NOMO-1 treated with dmso at 0.1 percent for 144 hours (cell line): ENCODE data around the gene UBA1.

Experiments
- DNase-seq: peaks from one replicate; lab custom pipeline; 2025; ENCODE audit not compliant: unreplicated experiment; lab: John Stamatoyannopoulos, UW

Gene UBA1

DNA sequence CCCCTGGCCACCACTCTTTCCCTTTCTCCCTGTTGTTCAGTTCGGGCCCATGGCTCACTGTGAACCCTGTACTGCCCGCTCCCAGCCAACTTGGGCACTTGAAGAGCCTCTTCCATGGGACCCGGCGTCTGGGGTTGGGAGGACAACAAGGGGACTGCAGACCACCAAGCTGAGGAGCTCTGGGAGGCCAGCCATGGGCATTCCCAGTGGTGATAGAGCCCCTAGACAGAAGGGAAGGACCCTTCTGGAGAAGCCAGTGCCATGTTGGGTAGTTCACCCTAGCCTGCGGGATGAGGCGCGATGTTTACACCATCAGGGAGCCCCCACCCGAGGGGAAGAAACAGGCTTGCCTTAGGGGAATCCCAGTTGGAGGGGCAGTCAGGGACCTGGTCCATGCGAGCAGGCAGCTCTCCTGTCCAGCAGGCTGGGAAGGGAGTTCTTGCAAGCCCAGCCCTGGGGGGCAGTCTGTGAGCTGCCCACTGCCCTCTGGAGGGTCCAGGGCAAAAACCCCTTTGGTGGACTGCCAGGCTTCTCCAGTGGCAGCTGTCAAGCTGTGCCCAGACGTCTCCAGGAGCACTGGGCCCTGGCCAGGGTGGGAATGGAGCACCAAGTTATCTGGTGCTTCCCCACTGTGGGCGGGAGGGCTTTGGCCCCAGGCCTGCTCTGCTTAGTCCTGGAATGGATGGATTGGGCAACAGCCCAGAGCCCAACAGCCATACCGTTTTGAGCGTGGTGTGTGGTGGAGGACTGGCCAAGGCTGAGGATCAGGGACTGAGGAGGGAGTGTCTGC is 23.7 kb upstream of the UBA1 start:
- no peak for DNase-seq

DNA sequence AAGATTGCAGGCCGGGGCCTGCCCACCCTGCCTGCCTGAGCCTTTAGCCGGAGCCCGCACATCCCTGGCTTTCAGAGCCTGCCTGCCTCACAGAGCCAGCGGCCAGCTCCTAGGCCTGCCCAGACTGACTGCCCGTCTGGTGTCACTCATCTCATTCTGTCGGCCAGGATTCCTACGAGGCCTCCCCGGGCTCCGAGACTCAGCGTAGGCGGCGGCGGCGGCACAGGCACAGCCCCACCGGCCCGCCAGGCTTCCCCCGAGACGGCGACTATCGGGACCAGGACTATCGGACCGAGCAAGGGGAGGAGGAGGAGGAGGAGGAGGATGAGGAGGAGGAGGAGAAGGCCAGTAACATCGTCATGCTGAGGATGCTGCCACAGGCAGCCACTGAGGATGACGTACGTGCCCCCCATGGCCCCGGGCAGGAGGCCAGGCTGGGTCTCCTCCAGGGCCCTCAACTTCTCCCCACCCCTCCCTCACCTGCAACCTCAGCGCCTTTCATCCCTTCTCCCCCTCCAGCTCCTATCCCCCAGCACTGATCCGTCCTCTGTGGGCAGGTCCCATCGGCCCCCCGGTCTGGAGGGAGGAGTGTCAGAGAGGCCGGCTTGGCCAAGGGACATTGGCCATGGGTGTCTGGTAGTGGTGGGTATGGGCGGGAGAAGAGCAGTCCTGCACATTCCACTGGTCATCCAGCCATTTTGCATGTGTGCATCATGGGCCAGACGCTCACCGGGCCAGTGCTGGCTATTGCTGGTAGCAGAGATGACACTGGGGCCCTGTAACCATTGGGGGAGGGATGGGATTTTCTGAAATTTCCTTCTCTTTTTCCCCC is 22.6 kb upstream of the UBA1 start:
- no peak for DNase-seq

DNA sequence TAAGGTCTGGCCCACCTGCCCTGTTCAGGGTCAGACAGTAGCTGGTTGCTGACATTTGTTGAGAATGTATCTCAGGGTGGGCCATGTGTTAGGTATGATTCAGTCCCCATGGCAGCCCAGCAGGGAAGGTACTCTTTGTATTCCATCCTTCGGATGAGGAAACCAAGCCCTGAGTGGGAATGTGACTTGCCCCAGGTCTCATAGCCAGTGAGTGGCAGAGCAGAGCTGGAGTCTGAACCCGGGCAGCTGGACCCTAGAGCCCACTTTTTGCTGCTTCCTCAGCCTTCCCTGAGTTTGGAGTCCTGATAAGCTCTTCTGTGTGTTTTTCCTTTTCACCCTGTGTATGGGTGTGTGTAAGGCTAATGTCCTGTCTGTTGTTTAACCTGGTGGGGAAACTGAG is 21.6 kb upstream of the UBA1 start:
- DNase-seq, result no peak

DNA sequence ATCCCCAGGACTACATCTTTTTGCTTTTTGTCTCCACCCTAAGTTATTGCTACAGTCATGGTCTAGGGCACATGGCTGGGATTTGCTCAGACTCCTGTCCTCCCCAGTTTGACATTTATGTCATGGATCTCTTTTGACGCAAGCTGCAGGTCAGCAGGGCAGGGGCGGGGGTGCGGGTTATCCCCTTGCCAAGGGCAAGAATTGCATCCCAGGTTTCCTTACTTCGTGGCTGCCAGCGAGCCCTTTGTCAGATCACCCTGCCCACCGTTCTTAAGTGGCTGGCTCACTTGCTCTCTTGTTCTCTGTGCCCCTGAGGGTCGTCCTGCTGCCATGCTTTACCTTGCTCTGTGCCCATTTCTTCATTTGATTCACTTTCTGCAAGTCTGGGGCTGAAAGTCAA is 21.1 kb upstream of the UBA1 start:
- no peak for DNase-seq

DNA sequence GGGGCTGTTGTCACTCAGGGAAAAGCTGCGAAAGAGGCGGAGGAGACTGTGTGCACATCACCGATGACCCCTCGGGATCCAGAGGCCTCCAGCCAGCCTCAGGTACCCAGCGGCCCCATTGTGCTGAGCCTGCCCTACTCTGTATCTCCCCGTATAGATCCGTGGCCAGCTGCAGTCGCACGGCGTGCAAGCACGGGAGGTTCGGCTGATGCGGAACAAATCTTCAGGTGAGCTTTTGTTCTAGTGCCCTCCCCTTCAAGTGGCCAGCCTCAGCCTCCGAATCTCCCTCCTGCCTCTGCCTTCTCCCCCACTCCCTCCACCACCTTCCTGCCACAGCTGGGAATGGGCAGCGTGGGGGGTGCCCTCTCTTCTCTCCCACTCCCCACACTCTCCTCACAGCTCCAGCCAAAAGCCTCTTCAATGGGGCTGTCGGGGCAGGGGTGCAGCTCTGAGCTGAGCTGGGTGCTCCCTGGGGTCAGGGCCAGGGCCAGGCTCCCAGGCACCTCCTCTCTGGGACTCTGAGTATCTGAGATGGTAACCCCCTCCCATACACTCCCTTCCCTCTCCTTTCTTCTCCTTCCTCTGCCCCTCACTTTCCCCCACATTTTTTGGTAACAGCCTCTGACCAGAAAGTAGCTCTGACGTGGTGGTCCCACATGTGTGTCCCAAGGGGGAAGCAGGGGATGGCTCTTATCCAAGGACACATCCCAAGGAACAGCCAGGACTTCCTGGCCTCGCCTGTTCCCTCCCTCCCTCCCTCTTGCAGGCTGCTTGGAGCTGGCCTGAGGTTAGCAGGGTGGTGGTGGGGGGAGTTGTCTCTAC is 20.4 kb upstream of the UBA1 start:
- no peak for DNase-seq

DNA sequence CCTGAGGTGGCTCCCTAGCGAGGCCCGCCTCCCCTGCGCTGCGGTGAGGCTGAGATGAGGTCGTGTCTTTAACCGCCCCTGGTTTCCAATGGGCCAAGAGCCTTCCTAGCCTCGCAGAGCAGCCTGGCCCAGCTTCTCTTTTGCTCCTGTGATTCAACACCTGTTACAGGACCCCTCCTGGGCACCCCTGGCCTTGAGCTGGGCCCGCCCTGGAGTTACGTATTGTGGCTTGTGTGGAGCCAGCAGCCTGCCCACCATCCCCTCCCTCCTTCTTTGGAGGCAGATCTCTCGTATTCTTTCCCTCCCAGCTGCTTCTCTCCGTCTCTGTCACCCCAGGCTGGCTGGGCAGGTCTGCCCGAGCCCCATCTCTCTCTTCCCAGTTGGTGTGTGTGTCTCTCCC is 19.3 kb upstream of the UBA1 start:
- DNase-seq, result no peak

DNA sequence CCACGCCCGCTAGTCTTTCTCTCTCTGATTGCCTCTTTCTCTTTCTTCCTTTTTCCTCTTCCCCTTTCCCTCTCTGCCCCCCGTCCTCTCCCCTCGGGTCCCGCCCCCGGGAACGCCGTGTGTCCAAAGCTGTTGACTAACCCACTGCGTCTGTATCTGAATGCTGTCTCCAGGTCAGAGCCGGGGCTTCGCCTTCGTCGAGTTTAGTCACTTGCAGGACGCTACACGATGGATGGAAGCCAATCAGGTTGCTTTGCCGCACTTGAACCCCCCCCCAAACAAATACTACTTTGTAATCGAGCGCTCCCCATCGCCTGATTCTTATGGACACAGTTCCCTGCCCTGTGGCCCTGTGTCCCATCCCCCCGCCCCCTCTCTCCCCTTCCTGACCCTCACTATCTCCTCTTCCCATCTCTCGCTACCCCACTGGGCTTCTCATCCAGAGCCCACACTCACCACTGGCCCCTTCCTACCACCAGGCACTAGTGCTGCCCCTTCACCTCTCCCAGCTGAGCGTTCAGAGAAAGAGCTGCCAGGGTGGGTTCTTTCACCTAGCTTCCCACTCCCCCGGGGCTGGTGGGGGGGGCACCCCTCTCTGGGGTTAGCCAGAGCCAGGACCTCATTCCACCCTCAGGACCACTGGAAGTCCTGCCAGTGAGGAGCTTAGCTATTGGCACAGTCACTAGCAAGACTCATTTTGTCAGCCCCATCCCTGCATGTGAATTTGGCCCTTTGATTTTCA is 18.6 kb upstream of the UBA1 start:
- no peak for DNase-seq

DNA sequence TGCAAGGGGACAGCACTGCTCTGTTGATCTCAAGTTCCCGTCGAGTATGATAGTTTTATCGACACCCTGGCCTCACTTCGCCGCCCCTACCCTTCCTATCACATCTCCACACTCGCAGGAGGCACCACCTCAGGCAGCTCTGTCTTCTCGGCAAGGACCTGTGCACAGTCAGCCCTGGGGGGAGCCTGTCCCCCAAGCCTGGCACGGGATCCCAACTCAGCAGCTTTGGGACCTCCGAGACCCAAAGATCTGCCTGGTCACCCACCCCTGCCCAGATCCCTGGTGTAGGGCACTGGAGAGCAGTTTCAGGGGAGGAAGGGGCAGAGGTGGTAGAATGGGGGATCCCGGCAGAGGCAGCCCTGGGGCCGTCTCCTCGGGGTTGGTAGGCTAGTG is 18.0 kb upstream of the UBA1 start:
- DNase-seq, result no peak

DNA sequence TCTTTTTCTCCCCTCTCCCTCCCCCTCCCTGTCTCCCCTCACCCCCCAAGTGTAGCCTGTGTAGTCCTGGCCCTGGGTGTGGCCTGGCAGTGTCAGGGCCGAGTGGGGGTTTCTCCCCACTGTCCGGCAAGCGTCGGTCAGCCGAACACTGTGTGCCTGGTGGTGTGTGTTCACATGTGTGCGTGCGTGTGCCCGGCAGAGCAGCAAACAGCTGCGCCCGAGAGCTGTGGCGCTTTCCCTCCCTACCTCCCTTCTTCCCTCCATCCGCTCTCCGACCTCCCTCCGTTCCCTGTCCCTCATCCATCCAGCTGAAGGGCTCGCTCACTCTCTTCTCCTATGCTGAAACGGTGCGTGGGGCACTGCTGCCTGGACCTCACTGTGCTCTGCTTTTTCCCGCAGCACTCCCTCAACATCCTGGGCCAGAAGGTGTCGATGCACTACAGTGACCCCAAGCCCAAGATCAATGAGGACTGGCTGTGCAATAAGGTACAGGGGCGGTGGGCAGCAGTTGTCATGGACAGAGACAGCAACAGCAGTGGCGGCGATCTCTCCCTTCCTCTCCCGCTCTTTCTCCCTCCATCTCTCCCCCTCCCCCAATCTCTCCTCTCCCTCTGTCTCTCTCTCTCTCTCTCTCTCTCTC is 17.4 kb upstream of the UBA1 start:
- no peak for DNase-seq

DNA sequence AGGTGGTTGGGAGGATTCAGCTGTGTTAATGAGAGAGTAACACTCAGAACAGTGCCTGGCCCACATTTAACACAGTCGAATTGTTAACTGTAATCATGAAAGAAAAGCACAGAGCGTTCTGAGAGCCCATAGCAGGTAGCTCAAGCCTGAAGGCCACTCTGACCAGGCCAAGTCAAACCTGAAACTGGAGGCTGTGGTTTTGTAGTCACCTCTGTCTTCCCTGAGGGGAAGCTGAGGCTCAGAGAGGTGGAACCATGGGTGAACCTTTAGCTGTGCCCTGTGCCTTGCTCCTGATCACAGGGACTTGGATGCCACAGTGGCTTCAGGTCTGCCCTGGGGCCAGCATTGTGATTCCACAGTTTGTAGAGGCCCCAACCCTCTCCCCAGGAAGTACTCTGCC is 16.6 kb upstream of the UBA1 start:
- DNase-seq, result no peak

DNA sequence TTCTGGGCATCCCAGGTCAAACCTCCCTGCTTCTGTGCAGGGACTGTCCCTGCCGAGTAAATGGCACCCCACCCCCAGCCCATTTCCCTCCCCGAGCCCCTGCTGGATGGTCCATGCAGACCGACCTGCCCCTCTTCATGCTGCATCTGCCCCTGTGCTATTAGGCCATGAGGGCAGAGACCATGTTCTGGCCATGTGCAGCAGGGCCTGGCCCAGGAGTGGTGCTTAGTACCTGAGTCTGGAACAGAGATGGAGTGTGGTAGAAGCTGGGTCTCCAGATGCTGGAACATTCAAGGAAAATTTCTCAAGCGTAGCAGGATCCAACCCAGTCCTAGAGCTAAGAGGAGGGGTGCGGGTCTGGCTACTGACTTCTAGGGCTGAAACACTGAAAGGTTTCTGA is 15.3 kb upstream of the UBA1 start:
- DNase-seq, result no peak

DNA sequence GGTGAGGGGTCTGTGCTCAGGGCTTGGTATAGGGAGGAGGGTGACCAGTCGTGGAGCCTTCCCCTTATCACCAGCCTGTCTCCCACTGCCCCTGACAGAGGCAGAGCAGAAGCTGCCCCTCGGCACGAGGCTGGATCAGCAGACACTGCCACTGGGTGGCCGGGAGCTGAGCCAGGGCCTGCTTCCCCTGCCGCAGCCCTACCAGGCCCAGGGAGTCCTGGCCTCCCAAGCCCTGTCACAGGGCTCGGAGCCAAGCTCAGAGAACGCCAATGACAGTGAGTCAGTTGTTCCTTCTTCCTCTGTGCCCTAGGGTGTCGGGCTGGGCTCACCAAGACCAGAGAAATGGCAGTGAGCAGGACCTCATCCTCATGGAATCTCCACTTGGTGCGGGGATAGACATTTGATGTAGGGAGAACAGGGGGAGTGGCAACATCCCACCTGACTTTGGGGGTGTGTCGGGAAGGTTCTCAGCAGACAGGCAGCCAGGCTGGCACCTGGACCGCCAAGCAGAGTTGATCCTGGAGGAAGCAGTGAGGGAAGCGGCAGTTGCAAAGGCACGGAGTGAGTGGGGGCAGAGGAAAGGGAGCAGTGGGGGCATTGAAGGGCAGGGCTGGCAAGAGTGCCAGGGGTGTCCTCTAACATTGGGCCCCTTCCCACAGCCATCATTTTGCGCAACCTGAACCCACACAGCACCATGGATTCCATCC is 14.3 kb upstream of the UBA1 start:
- no peak for DNase-seq

DNA sequence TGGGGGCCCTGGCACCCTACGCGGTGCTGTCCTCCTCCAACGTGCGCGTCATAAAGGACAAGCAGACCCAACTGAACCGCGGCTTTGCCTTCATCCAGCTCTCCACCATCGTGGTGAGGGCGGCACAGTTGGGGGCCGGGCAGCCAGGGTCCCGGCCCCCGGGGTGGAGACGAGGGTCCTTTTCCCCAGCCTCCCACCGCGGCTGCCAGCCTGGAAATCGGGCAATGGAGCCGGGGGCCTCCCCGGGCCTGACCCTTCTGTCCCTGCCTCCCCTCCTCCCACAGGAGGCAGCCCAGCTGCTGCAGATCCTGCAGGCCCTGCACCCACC is 13.7 kb upstream of the UBA1 start:
- DNase-seq, result no peak

DNA sequence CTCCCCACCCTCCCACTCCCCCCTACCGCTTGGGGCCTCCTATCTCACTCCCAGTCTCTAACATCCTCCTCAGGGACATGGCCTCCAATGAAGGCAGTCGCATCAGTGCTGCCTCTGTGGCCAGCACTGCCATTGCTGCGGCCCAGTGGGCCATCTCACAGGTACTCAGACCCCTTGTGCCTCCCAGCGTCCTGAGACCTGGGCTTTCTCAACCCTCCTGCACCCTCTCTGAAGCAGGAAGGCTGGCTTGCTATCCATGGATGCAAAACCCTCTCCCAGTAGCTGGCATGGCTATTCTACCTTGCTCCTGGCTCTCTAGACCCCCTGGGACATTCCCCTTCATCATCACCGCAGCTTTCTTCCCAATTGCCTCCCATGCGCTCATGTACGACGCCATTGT is 13.3 kb upstream of the UBA1 start:
- no peak for DNase-seq

DNA sequence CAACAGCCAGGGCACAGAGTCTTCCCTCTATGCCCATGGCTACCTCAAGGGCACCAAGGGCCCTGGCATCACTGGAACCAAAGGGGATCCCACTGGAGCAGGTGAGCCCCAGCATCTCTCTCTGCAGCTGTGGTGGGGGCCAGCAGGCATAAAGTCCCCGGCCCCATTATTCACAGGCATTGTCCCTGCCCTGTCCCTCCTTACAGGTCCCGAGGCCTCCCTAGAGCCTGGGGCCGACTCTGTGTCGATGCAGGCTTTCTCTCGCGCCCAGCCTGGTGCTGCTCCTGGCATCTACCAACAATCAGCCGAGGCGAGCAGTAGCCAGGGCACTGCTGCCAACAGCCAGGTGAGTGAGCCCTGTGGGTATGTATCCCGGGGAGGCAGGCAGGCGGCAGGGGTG is 12.3 kb upstream of the UBA1 start:
- no peak for DNase-seq

DNA sequence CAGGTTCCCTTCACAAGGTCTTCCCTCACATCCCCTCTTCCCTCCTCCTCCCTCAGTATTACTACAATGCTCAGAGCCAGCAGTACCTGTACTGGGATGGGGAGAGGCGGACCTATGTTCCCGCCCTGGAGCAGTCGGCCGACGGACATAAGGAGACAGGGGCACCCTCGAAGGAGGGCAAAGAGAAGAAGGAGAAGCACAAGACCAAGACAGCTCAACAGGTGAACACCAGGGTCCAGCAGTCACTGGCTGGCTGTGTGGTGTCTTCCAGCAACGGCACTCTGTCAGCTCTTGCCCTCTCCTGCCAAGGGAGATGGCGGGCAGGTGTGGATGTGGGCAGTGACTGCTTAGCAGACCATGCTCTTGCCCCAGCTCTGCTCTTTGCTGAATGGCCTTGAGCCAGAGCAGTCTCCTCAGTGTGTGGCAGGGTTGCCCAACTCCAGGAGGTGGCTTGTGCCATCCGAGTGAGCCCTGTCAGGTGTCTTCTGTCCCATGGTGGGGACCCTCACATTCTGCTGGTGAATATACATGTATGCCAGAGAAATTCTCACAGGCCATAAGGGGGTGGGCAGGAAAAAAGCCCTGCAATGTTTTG is 11.4 kb upstream of the UBA1 start:
- no peak for DNase-seq

DNA sequence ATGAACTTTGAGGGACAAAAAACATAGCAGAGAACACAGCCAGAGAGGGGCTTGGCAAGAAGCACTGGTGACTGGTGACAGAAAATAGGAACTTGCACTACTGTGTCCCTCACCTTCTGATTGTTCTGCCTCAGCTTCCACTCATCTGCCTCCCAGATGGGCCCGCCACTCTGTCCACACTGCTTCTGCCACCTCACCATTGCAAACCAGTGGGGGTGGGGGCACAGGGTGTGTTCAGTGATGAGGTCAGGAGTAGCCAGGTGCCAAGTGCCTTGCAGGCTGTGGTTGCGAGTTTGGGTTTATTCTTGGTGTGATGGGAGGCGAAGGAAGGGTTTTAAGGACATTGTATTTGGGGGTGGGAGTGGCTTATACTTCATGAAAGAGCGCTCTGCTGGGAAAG is 9.1 kb upstream of the UBA1 start:
- no peak for DNase-seq

DNA sequence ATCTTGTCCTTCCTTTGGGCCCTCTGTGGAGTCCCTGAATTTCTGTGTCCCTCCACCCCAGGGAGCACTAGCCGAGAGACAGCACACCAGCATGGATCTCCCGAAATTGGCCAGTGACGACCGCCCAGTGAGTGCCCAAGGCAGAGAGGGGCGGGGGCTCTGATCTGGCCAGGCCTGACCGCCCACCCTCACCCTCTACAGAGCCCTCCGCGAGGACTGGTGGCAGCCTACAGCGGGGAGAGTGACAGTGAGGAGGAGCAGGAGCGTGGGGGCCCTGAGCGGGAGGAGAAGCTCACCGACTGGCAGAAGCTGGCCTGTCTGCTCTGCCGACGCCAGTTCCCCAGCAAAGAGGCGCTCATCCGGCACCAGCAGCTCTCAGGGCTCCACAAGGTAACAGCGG is 8.4 kb upstream of the UBA1 start:
- no peak for DNase-seq

DNA sequence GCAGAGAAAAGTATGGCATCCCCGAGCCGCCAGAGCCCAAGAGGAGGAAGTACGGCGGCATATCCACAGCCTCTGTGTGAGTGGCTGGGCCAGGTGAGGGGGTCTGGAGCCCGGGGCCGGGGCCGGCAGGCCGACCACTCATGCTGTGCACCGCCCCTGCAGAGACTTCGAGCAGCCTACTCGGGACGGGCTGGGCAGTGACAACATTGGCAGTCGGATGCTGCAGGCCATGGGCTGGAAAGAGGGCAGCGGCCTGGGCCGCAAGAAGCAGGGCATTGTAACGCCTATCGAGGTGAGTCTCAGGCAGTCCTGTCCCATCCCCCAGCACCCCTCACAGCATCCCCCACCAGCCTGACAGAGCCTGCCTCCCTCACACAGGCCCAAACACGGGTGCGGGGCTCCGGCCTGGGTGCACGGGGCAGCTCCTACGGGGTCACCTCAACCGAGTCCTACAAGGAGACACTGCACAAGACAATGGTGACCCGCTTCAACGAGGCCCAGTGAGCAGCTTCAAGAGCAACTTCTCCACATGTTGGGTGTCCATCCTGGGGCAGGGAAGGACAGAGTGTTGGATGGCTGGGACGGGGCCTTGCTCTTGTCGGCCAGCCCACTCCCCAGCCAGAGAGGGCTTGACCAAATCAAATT is 7.4 kb upstream of the UBA1 start:
- DNase-seq, result no peak
